Stimulated activated CD8-positive, alpha-beta memory T cell treated with anti-CD3 and anti-CD28 coated beads, Interleukin-2, amount 100 ng/mL, for 1 hour (primary cell): Measurements from ENCODE around the gene DNAJC7.
"Not testable (repeated sequence)": the region's sequence is repeated elsewhere in the genome, so short reads cannot be mapped to it uniquely, and the experiment has no call there.

Source experiments
- DNase-seq, 2 donors: peaks; one replicate each; pipeline ENCODE4 v3.0.0-alpha.2; 2020; ENCODE audit warnings: low read depth in 2 of 2

The DNAJC7 gene

DNA sequence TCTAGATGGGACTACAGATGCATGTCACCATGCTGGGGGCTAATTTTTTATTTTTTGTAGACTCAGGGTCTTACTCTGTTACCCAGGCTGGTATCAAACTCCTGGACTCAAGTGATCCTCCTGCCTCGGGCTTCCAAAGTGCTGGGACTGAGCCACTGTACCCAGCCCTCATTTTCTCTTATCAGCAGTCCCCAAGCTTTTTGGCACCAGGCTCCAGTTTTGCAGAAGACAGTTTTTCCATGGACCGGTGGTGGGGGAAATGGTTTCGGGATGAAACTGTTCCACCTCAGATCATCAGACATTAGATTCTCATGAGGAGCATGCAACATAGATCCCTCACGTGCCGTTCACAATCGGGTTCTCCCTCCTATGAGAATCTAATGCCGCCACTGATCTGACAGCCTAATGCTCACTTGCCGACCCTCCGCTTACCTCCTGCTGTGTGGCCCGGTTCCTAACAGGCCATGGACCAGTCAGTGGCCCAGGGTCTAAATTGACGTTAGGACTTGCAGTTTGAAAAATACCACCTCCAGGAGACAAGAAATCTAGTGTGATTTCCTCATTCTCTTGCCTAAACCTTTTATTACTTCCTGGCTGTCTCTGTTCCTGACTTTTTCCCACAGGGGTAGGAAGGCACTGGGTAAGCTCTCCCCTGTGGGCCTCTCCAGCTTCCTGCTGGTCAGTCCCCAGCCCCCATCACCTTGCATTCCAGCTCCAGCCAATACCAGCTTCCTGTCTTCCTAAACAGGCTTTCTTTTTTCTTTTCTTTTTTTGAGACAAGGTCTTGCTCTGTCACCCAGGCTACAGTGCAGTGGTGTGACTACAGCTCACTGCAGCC lies 60.0 kb downstream of the DNAJC7 start:
- no peak for DNase-seq

DNA sequence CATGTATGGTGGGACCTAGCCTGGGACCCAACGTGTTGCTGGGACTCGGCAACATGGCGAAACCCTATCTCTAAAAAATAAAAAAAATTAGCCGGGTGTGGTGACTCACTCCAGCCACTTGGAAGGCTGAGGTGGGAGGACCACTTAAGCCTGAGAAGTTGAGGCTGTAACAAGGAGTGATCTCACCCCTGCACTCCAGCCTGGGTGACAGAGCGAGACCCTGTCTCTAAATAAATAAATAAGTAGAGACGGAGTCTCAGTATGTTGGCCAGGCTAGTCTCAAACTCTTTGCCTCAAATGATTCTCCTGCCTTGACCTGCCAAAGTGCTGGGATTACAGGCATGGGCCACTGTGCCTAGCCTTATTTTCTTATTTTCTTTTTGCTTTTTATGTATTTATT lies 60.7 kb downstream of the DNAJC7 start:
- no peak for DNase-seq

- no peak for DNase-seq
Observed at GRCh38 chr17:41948762-41949460, 68.3 kb downstream of the DNAJC7 start.

- DNase-seq, result no peak
Observed at GRCh38 chr17:41944943-41945342, 72.3 kb downstream of the DNAJC7 start.

DNA sequence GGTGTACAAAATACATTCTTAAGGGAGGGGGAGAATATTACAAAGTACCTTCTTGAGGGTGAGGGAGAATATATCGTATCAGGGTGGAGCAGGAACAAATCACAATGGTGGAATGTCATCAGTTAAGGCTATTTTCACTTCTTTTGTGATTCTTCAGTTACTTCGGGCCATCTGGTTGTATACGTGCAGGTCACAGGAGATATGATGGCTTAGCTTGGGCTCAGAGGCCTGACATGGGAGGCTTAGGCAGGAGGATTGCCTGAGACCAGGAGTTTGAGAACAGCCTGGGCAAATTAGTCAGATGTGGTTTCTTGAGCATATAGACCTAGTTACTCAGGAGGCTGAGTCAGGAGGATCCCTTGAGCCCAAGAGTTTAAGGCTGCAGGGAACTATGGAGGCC lies 73.7 kb downstream of the DNAJC7 start:
- no peak for DNase-seq

DNA sequence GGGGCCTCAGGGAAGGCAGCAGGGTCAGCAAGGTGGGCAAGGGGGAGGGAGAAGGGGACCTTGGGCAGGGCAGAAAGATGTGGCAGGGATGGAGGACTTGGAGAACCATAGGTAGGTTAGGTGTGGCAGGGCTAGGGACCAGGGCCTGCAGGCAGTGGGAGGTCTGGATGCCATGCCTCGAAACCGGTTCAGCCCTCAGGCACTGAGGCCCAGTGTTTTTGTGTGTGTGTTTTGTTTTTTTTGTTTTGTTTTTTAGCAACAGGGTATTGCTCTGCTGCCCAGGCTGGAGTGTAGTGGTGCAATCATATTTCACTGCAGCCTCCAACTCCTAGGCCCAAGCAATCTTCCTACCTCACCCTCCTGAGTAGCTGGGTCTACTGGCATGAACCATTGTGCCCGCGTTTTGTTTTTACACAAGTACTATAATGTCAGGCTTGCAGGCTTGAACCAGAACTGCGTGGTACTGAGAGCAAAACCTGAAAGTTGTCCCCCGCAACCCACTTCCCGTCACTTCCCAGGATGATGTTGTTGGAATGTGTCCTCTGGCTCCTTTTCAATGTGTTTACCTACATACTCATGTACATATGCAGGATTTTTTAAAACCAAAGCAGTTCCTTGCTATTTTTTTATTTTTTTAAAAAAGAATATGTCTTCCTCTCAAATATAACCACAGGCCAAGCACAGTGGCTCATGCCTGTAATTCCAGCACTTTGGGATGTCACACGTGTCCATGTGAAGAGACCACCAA lies 74.4 kb downstream of the DNAJC7 start:
- no peak for DNase-seq

GRCh38 chr17:41941168-41941567 lies 76.1 kb downstream of the DNAJC7 start:
- no peak for DNase-seq

DNA sequence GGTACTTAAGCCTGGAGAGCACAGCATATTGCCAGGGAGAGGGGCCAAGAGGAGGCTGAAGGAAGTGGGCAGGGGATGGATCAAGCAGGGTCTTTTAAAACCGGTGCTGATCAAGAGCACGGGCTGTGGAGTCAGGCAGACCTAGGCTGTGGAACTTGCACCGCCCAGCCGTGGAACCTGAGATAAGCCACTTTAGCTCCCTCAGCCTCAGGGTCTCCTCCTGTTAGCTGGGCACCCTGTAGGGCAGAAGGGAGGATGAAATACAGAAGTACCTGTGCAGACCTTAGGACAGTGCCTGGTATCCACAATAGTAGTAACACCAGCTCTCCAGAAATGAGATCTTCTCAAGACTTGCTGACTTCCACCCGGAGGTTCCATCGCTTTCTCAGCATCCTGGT lies 77.5 kb downstream of the DNAJC7 start:
- no peak for DNase-seq

DNA sequence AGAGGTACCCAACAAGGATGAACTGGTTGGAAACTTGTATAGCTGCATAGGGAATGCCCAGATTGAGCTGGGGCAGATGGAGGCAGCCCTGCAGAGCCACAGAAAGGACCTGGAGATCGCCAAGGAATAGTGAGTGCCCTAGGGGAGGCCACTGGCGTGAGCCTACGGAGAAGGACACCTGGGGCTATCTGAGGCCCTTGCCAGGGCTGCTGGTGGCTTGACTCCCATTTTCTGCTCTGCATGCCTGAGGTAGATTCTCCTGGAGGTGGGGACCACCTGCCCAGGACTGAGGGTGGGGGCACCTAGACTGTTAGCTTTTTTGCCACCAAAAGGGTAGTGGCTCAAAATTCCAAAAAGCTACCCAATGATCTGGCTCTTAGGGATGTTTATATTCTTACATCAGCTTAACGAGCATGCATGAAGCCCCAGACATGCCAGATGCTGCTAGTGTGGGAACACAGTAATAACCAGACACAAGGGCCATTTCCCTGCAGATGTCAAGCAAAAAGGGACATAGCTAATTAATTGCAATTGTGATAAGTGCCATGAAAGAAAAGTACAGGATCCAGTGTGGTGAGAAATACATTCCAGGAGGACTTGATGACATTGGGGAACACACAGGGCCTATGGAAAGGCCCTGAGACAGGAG lies 78.1 kb downstream of the DNAJC7 start:
- DNase-seq, result no peak

GRCh38 chr17:41937970-41938954 lies 79.0 kb downstream of the DNAJC7 start:
- DNase-seq, result no peak

GRCh38 chr17:41935641-41936040 lies 81.6 kb downstream of the DNAJC7 start:
- no peak for DNase-seq

DNA sequence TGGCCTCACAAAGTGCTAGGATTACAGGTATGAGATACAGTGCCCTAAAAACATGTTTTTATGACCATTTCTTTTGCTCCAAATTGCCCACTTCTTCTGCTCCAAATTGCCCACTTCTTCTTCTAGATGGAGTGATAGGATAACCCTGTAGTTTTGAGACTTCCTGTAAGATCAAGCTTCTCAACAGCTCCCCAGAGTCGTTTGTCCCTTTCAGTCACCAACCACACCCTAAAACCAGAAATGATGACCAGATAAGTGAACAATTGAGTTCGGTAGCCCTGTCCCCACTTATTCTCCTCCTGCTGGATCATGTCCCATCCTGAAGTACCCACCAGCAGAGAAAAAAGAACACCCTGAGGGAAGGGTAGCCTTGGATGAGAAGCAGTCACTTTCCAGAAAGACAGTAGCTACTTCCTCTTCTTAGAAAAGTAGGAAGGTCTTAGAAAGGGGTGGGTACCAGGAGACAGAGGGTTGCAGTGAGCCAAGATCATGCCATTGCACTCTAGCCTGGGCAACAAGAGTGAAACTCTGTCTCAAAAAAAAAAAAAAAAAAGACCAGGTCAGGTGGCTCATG lies 84.3 kb downstream of the DNAJC7 start:
- no peak for DNase-seq

GRCh38 chr17:41931715-41932114 lies 85.5 kb downstream of the DNAJC7 start:
- DNase-seq, result not testable (repeated sequence)

DNA sequence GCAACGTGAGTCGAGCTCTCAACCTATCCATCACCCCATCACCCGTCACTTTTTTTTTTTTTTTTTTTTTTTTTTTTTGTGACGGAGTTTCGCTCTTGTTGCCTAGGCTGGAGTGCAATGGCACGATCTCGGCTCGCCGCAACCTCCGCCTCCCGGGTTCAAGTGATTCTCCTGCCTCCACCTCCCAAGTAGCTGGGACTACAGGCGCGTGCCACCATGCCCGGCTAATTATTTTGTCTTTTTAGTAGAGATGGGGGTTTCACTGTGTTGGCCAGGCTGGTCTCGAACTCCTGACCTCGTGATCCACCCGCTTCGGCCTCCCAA lies 86.4 kb downstream of the DNAJC7 start:
- not testable (repeated sequence) for DNase-seq

DNA sequence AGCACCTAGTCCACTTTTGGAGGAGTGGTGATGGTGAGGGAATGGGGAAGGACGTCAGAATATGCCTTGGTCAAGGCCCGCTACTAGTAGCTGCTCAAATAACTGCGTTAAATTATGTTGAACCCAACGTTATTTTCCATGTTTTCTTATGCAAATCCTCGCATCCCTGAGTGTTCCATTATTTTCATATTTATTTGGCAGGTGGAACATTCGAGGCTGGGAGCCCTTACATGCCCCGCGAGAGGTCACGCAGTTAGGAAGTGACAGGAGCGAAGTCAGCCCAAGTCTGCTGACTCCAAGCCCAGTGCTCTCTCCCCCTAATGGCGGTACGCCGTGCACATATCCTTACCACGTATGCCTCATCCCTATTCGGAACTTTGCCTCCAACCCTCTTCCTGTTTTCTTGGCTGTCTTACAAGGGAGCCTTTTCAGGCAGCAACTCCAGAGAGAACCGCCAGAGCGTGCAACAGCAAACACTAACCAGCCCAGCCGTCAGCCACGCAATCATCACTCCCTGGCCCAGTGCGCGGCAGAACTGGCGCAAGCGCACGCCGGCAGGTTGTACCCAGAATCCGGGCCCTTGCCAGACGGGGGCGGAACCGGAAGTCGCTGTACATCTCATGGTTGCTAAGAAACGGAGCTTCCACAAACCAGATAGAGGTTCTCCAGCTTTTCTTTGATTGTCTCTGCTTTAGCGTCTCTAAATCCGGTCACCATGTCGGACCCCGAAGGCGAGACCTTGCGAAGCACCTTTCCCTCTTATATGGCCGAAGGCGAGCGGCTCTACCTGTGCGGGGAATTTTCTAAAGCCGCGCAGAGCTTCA lies 87.0 kb downstream of the DNAJC7 start, which contains the start of gene ODAD4:
Gene ODAD4 (plus strand): TSS at position 609 of the 824 bp plus-strand sequence. CDS start 107 bp downstream, at position 716.
- DNase-seq, result peak; percentile 91 to 92

DNA sequence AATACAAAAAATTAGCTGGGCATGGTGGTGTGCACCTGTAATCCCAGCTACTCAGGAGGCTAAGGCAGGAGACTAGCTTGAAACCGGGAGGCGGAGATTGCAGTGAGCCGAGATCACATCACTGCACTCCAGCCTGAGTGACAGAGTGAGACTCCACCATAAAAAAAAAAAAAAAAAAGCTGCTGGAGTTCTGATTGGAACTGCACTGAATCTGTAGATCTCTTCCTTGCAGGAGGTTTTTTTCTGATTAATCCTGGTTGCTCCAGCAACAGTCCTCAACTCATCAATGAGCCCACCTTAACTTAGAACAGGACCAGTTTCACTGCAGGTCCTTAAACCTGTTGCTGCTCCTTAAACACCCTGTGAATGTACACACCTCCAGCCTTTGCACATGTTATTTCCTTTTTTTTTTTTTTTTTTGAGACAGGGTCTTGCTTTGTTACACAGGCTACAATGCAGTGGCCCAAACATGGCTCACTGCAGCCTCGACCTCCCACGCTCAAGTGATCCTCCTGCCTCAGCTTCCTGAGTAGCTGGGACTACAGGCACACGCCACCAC lies 88.5 kb downstream of the DNAJC7 start:
- DNase-seq, result no peak
